ENCODE measurements around the gene FTCDNL1. TPM values are rescaled to one million over a fixed set of nuclear protein-coding genes. Genes with fewer than 3 reads are reported as not detected.

Gene FTCDNL1
- total RNA-seq, 1 donor from 2014 or later = 1.2 TPM

GRCh38 chr2:199727801-199728200, 123.2 kb downstream of the FTCDNL1 start:
- H3K27me3 Mint-ChIP-seq = peaks cover 2% of the 10 kb centered on the region
- DNase-seq (ENCODE audit: low spot score, unreplicated experiment) = no peak
- H3K9me3 Mint-ChIP-seq (ENCODE audit: low read depth) = peaks cover 8% of the 10 kb centered on the region
- TF ChIP-seq CTCF (IDR thresholded peaks at IDR 0.05; ENCODE audit: unreplicated experiment) = no peak
- no peak overlapping the region for H3K27ac Mint-ChIP-seq
- no peak overlapping the region for H3K4me3 Mint-ChIP-seq (ENCODE audit: low read depth)
- no peaks in the 10 kb centered on the region for H3K4me1 Mint-ChIP-seq (ENCODE audit: low read depth)
- no peaks in the 10 kb centered on the region for H3K36me3 Mint-ChIP-seq (ENCODE audit: insufficient read depth)

GRCh38 chr2:199727306-199727705, 123.7 kb downstream of the FTCDNL1 start:
- H3K27me3 Mint-ChIP-seq = peaks cover 2% of the 10 kb centered on the region
- H3K4me3 Mint-ChIP-seq (ENCODE audit: low read depth) = no peak overlapping the region
- no peaks in the 10 kb centered on the region for H3K36me3 Mint-ChIP-seq (ENCODE audit: insufficient read depth)
- no peaks in the 10 kb centered on the region for H3K4me1 Mint-ChIP-seq (ENCODE audit: low read depth)
- no peak for TF ChIP-seq CTCF (IDR thresholded peaks at IDR 0.05; ENCODE audit: unreplicated experiment)
- H3K27ac Mint-ChIP-seq = no peak overlapping the region
- H3K9me3 Mint-ChIP-seq (ENCODE audit: low read depth) = peaks cover 8% of the 10 kb centered on the region
- no peak for DNase-seq (ENCODE audit: low spot score, unreplicated experiment)

- H3K9me3 Mint-ChIP-seq (ENCODE audit: low read depth) = peaks cover 6% of the 10 kb centered on the region
- H3K27me3 Mint-ChIP-seq = no peaks in the 10 kb centered on the region
- DNase-seq (ENCODE audit: low spot score, unreplicated experiment) = no peak
- H3K27ac Mint-ChIP-seq = no peak overlapping the region
- peaks cover 2% of the 10 kb centered on the region for H3K4me1 Mint-ChIP-seq (ENCODE audit: low read depth)
- H3K36me3 Mint-ChIP-seq (ENCODE audit: insufficient read depth) = no peaks in the 10 kb centered on the region
- no peak for TF ChIP-seq CTCF (IDR thresholded peaks at IDR 0.05; ENCODE audit: unreplicated experiment)
- no peak overlapping the region for H3K4me3 Mint-ChIP-seq (ENCODE audit: low read depth)
Measured at GRCh38 chr2:199718074-199718473, 132.9 kb downstream of the FTCDNL1 start.

GRCh38 chr2:199717587-199717907, 133.4 kb downstream of the FTCDNL1 start:
- Mint-ChIP-seq H3K4me3 (ENCODE audit: low read depth) (no peak overlapping the region), H3K27me3 (no peaks in the 10 kb centered on the region), H3K9me3 (ENCODE audit: low read depth) (peaks cover 6% of the 10 kb centered on the region), H3K27ac (no peak overlapping the region), H3K4me1 (ENCODE audit: low read depth) (peaks cover 2% of the 10 kb centered on the region), H3K36me3 (ENCODE audit: insufficient read depth) (no peaks in the 10 kb centered on the region)
- no peak for TF ChIP-seq CTCF (IDR thresholded peaks at IDR 0.05; ENCODE audit: unreplicated experiment)
- DNase-seq (ENCODE audit: low spot score, unreplicated experiment) = no peak

GRCh38 chr2:199716807-199717586, 134.0 kb downstream of the FTCDNL1 start:
- Mint-ChIP-seq H3K27me3 (no peaks in the 10 kb centered on the region), H3K4me3 (ENCODE audit: low read depth) (no peak overlapping the region), H3K36me3 (ENCODE audit: insufficient read depth) (no peaks in the 10 kb centered on the region), H3K4me1 (ENCODE audit: low read depth) (peaks cover 2% of the 10 kb centered on the region), H3K9me3 (ENCODE audit: low read depth) (peaks cover 6% of the 10 kb centered on the region), H3K27ac (no peak overlapping the region)
- DNase-seq (ENCODE audit: low spot score, unreplicated experiment) = no peak
- TF ChIP-seq CTCF (IDR thresholded peaks at IDR 0.05; ENCODE audit: unreplicated experiment) = no peak
